Activated naive CD4-positive, alpha-beta T cell (primary cell): ENCODE data around the gene SLC44A3.

ENCODE experiments used
- DNase-seq, 4 experiments: peaks; one replicate each; lab custom pipeline; 2025; lab: John Stamatoyannopoulos, UW

Gene SLC44A3

GRCh38 chr1:94819945-94820746 lies at the start of gene SLC44A3:
TSS of gene SLC44A3 (plus strand) at chr1:94820357. CDS start at chr1:94820452, 95 bp downstream.
- no peak for DNase-seq

GRCh38 chr1:94772230-94772641 lies 47.9 kb upstream of the SLC44A3 start:
- no peak for DNase-seq

- no peak for DNase-seq
These were observed 47.3 kb upstream of the SLC44A3 start for GRCh38 chr1:94772845-94773244.

GRCh38 chr1:94773296-94773809 lies 46.8 kb upstream of the SLC44A3 start:
- no peak for DNase-seq

- no peak for DNase-seq
These were observed 46.2 kb upstream of the SLC44A3 start for GRCh38 chr1:94773931-94774422.

- DNase-seq, result no peak
These were observed 43.7 kb upstream of the SLC44A3 start for GRCh38 chr1:94776474-94776873.

- DNase-seq, result no peak
These were observed 42.9 kb upstream of the SLC44A3 start for GRCh38 chr1:94777281-94777680.

GRCh38 chr1:94778808-94779207 lies 41.3 kb upstream of the SLC44A3 start:
- no peak for DNase-seq

- DNase-seq, result no peak
These were observed 36.6 kb upstream of the SLC44A3 start for GRCh38 chr1:94783342-94784189.

- DNase-seq, result no peak
These were observed 36.0 kb upstream of the SLC44A3 start for GRCh38 chr1:94784190-94784515.

- no peak for DNase-seq
These were observed 32.5 kb upstream of the SLC44A3 start for GRCh38 chr1:94787691-94788090.

- DNase-seq, result no peak
These were observed 29.9 kb upstream of the SLC44A3 start for GRCh38 chr1:94790246-94790645.

- DNase-seq, result no peak
These were observed 29.5 kb upstream of the SLC44A3 start for GRCh38 chr1:94790670-94791069.

- DNase-seq, result no peak
These were observed 27.5 kb upstream of the SLC44A3 start for GRCh38 chr1:94792473-94793295.

GRCh38 chr1:94793296-94793656 lies 26.9 kb upstream of the SLC44A3 start:
- no peak for DNase-seq

GRCh38 chr1:94795434-94795833 lies 24.7 kb upstream of the SLC44A3 start:
- DNase-seq, result no peak

- DNase-seq, result no peak
These were observed 23.9 kb upstream of the SLC44A3 start for GRCh38 chr1:94796266-94796665.

GRCh38 chr1:94797291-94797690 lies 22.9 kb upstream of the SLC44A3 start:
- DNase-seq, result no peak

GRCh38 chr1:94798054-94798453 lies 22.1 kb upstream of the SLC44A3 start:
- DNase-seq, result no peak

- no peak for DNase-seq
These were observed 21.7 kb upstream of the SLC44A3 start for GRCh38 chr1:94798462-94798861.

GRCh38 chr1:94799206-94799605 lies 21.0 kb upstream of the SLC44A3 start:
- no peak for DNase-seq

- no peak for DNase-seq
These were observed 18.1 kb upstream of the SLC44A3 start for GRCh38 chr1:94801919-94802546.
